ENCODE results near the gene HSPA13. TPM values are rescaled to one million over a fixed set of nuclear protein-coding genes. Genes with fewer than 3 reads are reported as not detected.

The HSPA13 gene
- total RNA-seq, 3 donors from 2014 or later: 13.9 to 20.9 (median 19.7) TPM

GRCh38 chr21:14403681-14404318 is 20.9 kb upstream of the HSPA13 start:
- TF ChIP-seq CTCF (IDR thresholded peaks at IDR 0.05) (peak in 2 of 3 donors; percentile 41 to 63), POLR2AphosphoS5 (IDR thresholded peaks at IDR 0.05) (no peak)
- H3K27me3 ChIP-seq: no peaks in the 10 kb centered on the region
- no peaks in the 10 kb centered on the region for H3K36me3 ChIP-seq
- H3K4me3 ChIP-seq: no peak overlapping the region
- no peaks in the 10 kb centered on the region for H3K4me1 ChIP-seq
- H3K27ac ChIP-seq: no peak overlapping the region
- no peak for DNase-seq (ENCODE audit: low spot score in 2 of 2)
- intact Hi-C loops (cut with DNase I; ENCODE audit: low total_unique reads): no loop called here
- H3K9me3 ChIP-seq: no peaks in the 10 kb centered on the region

GRCh38 chr21:14401217-14401616 is 18.3 kb upstream of the HSPA13 start:
- DNase-seq (ENCODE audit: low spot score in 2 of 2): no peak
- no peak overlapping the region for H3K4me3 ChIP-seq
- no peak for TF ChIP-seq CTCF (IDR thresholded peaks at IDR 0.05)
- TF ChIP-seq POLR2A (IDR thresholded peaks at IDR 0.05): no peak
- no peak for TF ChIP-seq POLR2AphosphoS5 (IDR thresholded peaks at IDR 0.05)
- no peak overlapping the region for H3K27ac ChIP-seq
- H3K9me3 ChIP-seq: no peaks in the 10 kb centered on the region
- no peaks in the 10 kb centered on the region for H3K27me3 ChIP-seq
- H3K36me3 ChIP-seq: no peaks in the 10 kb centered on the region
- intact Hi-C loops (cut with DNase I; ENCODE audit: low total_unique reads): no loop called here
- no peaks in the 10 kb centered on the region for H3K4me1 ChIP-seq

GRCh38 chr21:14388282-14388681 is 5.3 kb upstream of the HSPA13 start:
- no peak overlapping the region for H3K4me3 ChIP-seq
- H3K27me3 ChIP-seq: no peaks in the 10 kb centered on the region
- H3K9me3 ChIP-seq: no peaks in the 10 kb centered on the region
- DNase-seq (ENCODE audit: low spot score in 2 of 2): no peak
- H3K36me3 ChIP-seq: no peaks in the 10 kb centered on the region
- H3K27ac ChIP-seq: no peak overlapping the region
- H3K4me1 ChIP-seq: no peaks in the 10 kb centered on the region
- intact Hi-C loops (cut with DNase I; ENCODE audit: low total_unique reads): no loop called here
- TF ChIP-seq POLR2A (IDR thresholded peaks at IDR 0.05): no peak
- TF ChIP-seq POLR2AphosphoS5 (IDR thresholded peaks at IDR 0.05): no peak
- no peak for TF ChIP-seq CTCF (IDR thresholded peaks at IDR 0.05)

- Histone ChIP-seq H3K36me3 (no peaks in the 10 kb centered on the region), H3K9me3 (no peaks in the 10 kb centered on the region), H3K4me1 (no peaks in the 10 kb centered on the region), H3K27me3 (no peaks in the 10 kb centered on the region), H3K27ac (peak overlapping the region in 1 of 2 donors; percentile 85), H3K4me3 (no peak overlapping the region)
- no peak for DNase-seq (ENCODE audit: low spot score in 2 of 2)
- TF ChIP-seq POLR2AphosphoS5 (IDR thresholded peaks at IDR 0.05): no peak
- no peak for TF ChIP-seq CTCF (IDR thresholded peaks at IDR 0.05)
- no peak for TF ChIP-seq POLR2A (IDR thresholded peaks at IDR 0.05)
- intact Hi-C loops (cut with DNase I; ENCODE audit: low total_unique reads): no loop called here
Observed at GRCh38 chr21:14384453-14384852, 1.5 kb upstream of the HSPA13 start.

- Histone ChIP-seq H3K9me3 (no peaks in the 10 kb centered on the region), H3K4me1 (no peaks in the 10 kb centered on the region), H3K27ac (peak overlapping the region; percentile 84 to 85), H3K27me3 (no peaks in the 10 kb centered on the region), H3K36me3 (no peaks in the 10 kb centered on the region), H3K4me3 (peak overlapping the region; percentile 72 to 84 (median 83))
- TF ChIP-seq CTCF (IDR thresholded peaks at IDR 0.05) (no peak), POLR2AphosphoS5 (IDR thresholded peaks at IDR 0.05) (no peak), POLR2A (IDR thresholded peaks at IDR 0.05) (no peak)
- intact Hi-C loops (cut with DNase I; ENCODE audit: low total_unique reads): no loop called here
- DNase-seq (ENCODE audit: low spot score in 2 of 2): no peak
Observed at GRCh38 chr21:14383596-14384180, 742 bp upstream of the HSPA13 start.
